ENCODE measurements around the gene CBFA2T2. TPM values are rescaled to one million over a fixed set of nuclear protein-coding genes. Genes with fewer than 3 reads are reported as not detected.

The CBFA2T2 gene
- total and polyA plus RNA-seq, 2 donors (not counting 1 experiment from before 2014, with no cell fraction given), result 26.9 to 30.0 TPM

DNA sequence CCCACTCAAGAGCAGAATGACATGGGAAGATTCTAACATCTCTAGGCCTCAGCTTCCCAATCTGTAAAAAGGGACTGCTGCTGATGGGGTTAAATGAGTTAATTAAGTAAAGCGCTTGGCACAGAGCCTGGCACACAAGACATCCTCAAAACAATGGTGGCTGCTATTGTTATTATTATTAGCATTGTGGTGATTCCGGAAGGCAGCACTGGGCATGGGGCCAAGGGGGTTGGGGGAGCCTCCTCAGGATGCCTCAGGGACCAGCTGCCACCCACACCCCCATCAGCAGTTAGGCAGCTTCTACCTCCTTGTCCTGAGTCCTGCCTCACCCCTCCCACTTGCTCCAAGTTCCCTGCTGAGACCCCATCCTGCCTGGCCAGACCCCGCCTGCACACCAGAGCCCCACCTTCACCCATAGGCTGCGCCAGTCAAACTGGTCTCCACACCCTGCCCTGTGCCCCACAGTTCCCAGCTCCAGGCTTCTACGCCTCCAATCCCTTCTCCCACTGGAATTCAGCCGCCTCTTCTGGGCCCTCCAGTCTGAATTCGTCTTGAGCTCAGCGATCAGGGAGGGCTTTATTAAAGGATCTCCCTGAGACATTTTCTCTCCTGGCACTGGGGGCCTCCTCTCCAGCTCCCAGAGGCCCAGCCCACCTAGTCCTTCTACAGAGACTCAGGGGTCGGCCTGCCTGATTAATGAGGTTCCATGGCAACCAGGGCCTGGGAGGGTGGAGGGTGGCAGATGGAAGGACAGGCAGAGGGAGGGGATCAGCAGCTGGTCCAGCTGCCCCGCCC is 194.8 kb downstream of the CBFA2T2 start:
- 84% methylated on average over 5 of the region's 10 CpGs for WGBS (ENCODE audit: insufficient coverage)
- Histone ChIP-seq H3K79me2 (ENCODE audit: control insufficient read depth, insufficient read depth, low read length) (no peaks in the 10 kb centered on the region), H3K27me3 (replicated peaks in 1 of 4; ENCODE audit: control extremely low read depth in 1 of 4, control insufficient read depth in 3 of 4, insufficient read depth in 4 of 4, low read length in 3 of 4) (no peaks in the 10 kb centered on the region), H3K4me1 (ENCODE audit: control insufficient read depth in 2 of 2, insufficient read depth in 2 of 2, low read length in 2 of 2) (peaks cover 25 to 31% of the 10 kb centered on the region in 2 donors), H3K36me3 (replicated peaks in 1 of 2; ENCODE audit: control extremely low read depth in 1 of 2, control insufficient read depth in 1 of 2, extremely low read depth in 1 of 2, insufficient read depth in 2 of 2, low read length in 1 of 2) (no peaks in the 10 kb centered on the region), H3K9me3 (ENCODE audit: control extremely low read depth in 1 of 3, control insufficient read depth in 2 of 3, insufficient read depth in 1 of 3, low read length in 2 of 3) (no peaks in the 10 kb centered on the region), H3K9ac (ENCODE audit: low read length) (no peak overlapping the region), H3K27ac (ENCODE audit: low read length in 2 of 2) (peak overlapping the region; percentile 50 to 65), H3K4me2 (replicated peaks; ENCODE audit: low read depth, low read length, poor library complexity, severe bottlenecking) (peak overlapping the region; percentile 96), H2AFZ (ENCODE audit: insufficient read depth, low read depth, low read length, poor library complexity, severe bottlenecking) (peak overlapping the region; percentile 76), H4K20me1 (ENCODE audit: control insufficient read depth, insufficient read depth, low read length, poor library complexity, severe bottlenecking) (no peaks in the 10 kb centered on the region), H3K4me3 (ENCODE audit: control extremely low read depth in 1 of 5, extremely low read depth in 1 of 5, insufficient read depth in 1 of 5, low read depth in 2 of 5, low read length in 4 of 5) (no peak overlapping the region)
- intact Hi-C loops (cut with micrococcal nuclease), result no loop called here
- Mint-ChIP-seq H3K9me3 (ENCODE audit: insufficient read depth) (no peaks in the 10 kb centered on the region), H3K27me3 (no peaks in the 10 kb centered on the region), H3K4me3 (peak overlapping the region; percentile 81), H3K27ac (peak overlapping the region; percentile 84), H3K4me1 (peaks cover 35% of the 10 kb centered on the region)
- CTCF ChIA-PET, result interaction anchor here (0.6 to 1.8 kb wide), 9 partner anchors 12 to 902 kb away, joined by 3 to 7 read pairs (median 4); partner anchors contain the start of gene ACTL10
- no peak for DNase-seq
- no peak for ATAC-seq (ENCODE audit: low read depth)
- POLR2A ChIA-PET, result interaction anchor here (1.0 to 1.3 kb wide), 3 partner anchors 9 to 18 kb away, joined by 4 to 6 read pairs (median 5); partner anchors contain the start of gene ACTL10
- TF ChIP-seq EZH2 (IDR thresholded peaks at IDR 0.05; ENCODE audit: borderline replicate concordance, insufficient read depth, low read depth, low read length, poor library complexity, severe bottlenecking), result no peak
- TF ChIP-seq CTCF (IDR thresholded peaks at IDR 0.05), result no peak

Measured in B cell (primary cell).